Activated T-cell treated with anti-CD3 and anti-CD28 coated beads, Interleukin-2, amount 50 U/mL, for 72 hours (primary cell): ENCODE data around the gene GYPC. TPM values are rescaled to one million over a fixed set of nuclear protein-coding genes. Genes with fewer than 3 reads are reported as not detected.
A peak's percentile ranks its signal among the peaks of the same experiment; 100 is the strongest.

Experiments
- ATAC-seq, 2 donors: fragments of 150-1000 bp; cut with Tn5 transposase; replicated peaks in 1 of 2; 2 replicates each; pipeline ENCODE4 v1.10.0; 2021; ENCODE audit warnings: moderate library complexity in 2 of 2, mild to moderate bottlenecking in 1 of 2
- DNase-seq, 2 donors: peaks; one replicate each; pipeline ENCODE4 v3.0.0; 2021 to 2022; ENCODE audit warnings: mixed read lengths in 1 of 2
- H3K27ac Mint-ChIP-seq: one replicate; pipeline ENCODE4 v1.8.0; 2022; ENCODE audit warnings: mild to moderate bottlenecking, moderate library complexity, mixed read lengths
- H3K27me3 Mint-ChIP-seq: one replicate; pipeline ENCODE4 v1.8.0; 2022; ENCODE audit warnings: low read depth, mixed read lengths
- H3K36me3 Mint-ChIP-seq, 2 donors: one replicate each; pipeline ENCODE4 v1.8.0; 2022; ENCODE audit warnings: mixed read lengths in 2 of 2, mild to moderate bottlenecking in 1 of 2; ENCODE audit not compliant: insufficient read depth in 2 of 2
- H3K4me1 Mint-ChIP-seq: one replicate; pipeline ENCODE4 v1.8.0; 2022; ENCODE audit warnings: low read depth, mixed read lengths
- H3K4me3 Mint-ChIP-seq, 2 donors: one replicate each; pipeline ENCODE4 v1.8.0; 2022; ENCODE audit warnings: mild to moderate bottlenecking in 2 of 2, mixed read lengths in 2 of 2, moderate library complexity in 2 of 2
- H3K9me3 Mint-ChIP-seq, 2 donors: one replicate each; pipeline ENCODE4 v1.8.0; 2022; ENCODE audit warnings: mixed read lengths in 2 of 2
- total RNA-seq, 2 donors: library from RNA; stranded (reverse); gene quantifications; one replicate each; pipeline ENCODE4 v1.2.3, GENCODE V29; 2022

GYPC gene
- total RNA-seq, 2 donors from 2014 or later, result 144 to 148 TPM

DNA sequence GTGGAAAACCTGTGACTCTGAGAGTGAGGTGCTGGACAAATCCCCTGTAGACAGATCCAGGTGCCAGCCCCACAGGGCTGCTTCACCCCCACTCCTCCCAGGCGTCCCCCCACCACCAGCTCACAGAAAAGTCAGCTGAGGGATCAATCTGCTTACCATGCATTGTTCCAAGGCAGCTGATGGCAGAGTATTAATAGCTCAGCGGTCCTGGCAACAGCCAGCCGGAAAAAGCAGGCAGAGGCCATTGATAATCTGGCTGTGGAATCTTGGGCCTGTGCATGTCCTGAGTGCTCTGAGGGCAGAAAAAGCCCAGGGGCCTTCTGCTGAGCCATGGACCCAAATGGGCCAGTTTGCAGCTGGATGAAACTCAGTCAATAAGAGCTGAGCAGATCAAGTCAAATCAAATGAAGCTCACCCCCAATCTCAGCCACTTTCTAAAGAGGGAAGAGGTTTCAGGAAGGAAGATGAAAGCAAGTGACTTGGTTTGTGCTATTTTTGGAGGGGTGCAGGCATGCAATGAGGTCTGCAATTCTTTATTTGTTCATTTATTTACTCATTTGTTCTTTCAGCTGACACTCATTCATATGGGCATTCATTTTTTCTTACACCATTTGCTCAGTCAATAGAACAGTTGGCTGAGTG, 63.4 kb downstream of the GYPC start:
- Mint-ChIP-seq H3K27me3 (no peaks in the 10 kb centered on the region), H3K27ac (no peak overlapping the region), H3K9me3 (peaks cover 0 to 7% of the 10 kb centered on the region in 2 donors), H3K4me3 (no peak overlapping the region), H3K36me3 (no peaks in the 10 kb centered on the region), H3K4me1 (peaks cover 6% of the 10 kb centered on the region)
- no peak for DNase-seq
- ATAC-seq, result no peak

- Mint-ChIP-seq H3K27me3 (no peaks in the 10 kb centered on the region), H3K36me3 (peaks cover 0 to under 1% of the 10 kb centered on the region in 2 donors), H3K27ac (no peak overlapping the region), H3K4me1 (peaks cover 6% of the 10 kb centered on the region), H3K9me3 (peaks cover under 1 to 8% of the 10 kb centered on the region in 2 donors), H3K4me3 (no peak overlapping the region)
- DNase-seq, result no peak
- ATAC-seq, result no peak
These were observed 63.9 kb downstream of the GYPC start for GRCh38 chr2:126719833-126720351.

DNA sequence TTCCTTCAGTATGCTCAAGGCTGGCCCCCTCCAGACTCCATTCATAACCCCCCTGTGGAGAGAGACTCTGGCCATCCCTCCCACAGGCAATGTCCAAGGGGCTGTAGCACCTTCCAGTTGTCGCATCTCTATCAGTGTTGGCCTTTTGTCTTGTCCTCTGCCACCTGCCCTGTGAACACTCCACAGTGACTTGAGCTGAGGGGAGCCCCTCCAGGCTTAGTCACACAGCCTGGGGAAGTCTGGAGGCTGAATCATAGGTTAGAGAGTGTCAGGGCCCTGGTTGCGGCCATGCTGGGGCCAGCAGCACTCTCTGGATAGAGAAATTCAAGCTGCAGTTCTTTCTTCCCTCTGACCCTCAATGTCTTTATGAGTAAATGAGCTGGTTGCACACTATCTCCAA, 64.7 kb downstream of the GYPC start:
- H3K9me3 Mint-ChIP-seq, result peaks cover 5 to 11% of the 10 kb centered on the region in 2 donors
- H3K27ac Mint-ChIP-seq, result no peak overlapping the region
- ATAC-seq (peak; percentile 81 to 83), DNase-seq (peak; percentile 3 to 23)
- H3K4me3 Mint-ChIP-seq, result no peak overlapping the region
- H3K36me3 Mint-ChIP-seq, result peaks cover 3 to 5% of the 10 kb centered on the region in 2 donors
- peaks cover 6% of the 10 kb centered on the region for H3K4me1 Mint-ChIP-seq
- H3K27me3 Mint-ChIP-seq, result no peaks in the 10 kb centered on the region

DNA sequence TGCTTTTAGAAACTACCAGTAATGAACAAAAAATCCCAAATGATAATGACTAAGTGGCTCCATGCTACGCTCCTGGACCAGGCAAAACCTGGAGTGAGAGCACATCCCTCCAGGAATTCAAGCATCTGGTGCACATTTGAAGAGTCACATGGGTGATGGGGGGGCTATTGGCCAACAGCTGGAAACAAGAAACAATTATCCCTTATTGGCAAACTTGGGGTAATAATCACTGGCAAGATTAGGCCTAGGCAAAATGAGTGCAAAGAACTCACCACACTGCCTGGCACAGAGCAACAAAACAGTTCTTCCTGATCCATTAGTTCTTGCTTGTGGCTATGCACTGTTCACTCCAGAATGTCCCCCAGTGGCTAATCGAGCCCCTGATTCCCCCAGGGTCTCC, 66.1 kb downstream of the GYPC start:
- Mint-ChIP-seq H3K4me3 (no peak overlapping the region), H3K27me3 (no peaks in the 10 kb centered on the region), H3K9me3 (peaks cover 7 to 15% of the 10 kb centered on the region in 2 donors), H3K4me1 (peaks cover 6% of the 10 kb centered on the region), H3K36me3 (peaks cover 5 to 9% of the 10 kb centered on the region in 2 donors), H3K27ac (no peak overlapping the region)
- DNase-seq (no peak), ATAC-seq (no peak)

DNA sequence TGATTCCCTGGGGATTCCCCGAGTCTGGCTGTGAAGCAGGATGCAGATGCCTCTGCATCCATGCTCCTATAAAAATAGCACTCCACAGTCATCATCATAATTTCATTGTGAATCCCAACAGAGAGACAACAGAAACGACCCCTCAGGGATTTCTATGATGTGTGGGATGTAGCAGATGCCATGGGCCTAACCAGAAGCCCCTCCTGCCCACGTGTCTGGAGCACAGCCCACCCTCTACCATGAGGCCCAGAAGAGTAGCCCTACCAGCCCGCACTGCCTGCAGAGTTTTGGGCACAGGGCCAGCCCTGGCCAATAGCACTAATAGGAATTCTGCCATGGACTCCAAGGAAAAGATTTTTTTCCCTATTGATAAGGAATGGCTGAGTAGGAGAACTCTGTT, 66.6 kb downstream of the GYPC start:
- Mint-ChIP-seq H3K27ac (no peak overlapping the region), H3K4me3 (no peak overlapping the region), H3K36me3 (peaks cover 5 to 9% of the 10 kb centered on the region in 2 donors), H3K4me1 (peaks cover 6% of the 10 kb centered on the region), H3K27me3 (no peaks in the 10 kb centered on the region), H3K9me3 (peaks cover 7 to 17% of the 10 kb centered on the region in 2 donors)
- no peak for ATAC-seq
- no peak for DNase-seq

DNA sequence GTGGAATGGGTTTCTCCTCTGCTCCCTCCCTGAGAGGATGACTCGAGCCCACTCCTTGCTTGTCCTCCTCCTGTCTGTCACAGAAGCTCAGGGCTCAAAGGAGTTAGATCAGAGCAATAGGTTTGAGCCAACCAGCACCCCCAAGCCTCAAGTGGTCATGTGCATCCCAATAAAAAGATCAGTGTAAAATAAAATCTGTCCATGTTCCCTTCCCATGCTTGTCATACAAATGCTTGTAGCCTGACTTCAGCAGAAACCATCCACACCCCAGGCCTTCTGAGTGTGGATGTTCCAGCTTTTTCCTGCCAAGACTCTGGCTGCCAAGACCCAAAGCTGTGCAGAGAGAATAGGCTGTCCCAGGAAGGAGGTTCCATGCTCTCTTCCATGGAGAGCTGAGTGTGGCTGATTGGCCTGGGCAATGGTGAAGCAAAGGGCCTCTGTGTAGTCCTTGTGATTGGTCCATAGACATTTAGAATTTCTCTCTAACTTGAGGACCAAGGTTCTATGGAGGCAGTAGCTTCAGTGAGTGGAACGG, 67.4 kb downstream of the GYPC start:
- DNase-seq, result no peak
- peaks cover 7 to 17% of the 10 kb centered on the region in 2 donors for H3K9me3 Mint-ChIP-seq
- H3K27ac Mint-ChIP-seq, result no peak overlapping the region
- ATAC-seq, result no peak
- H3K36me3 Mint-ChIP-seq, result peaks cover 5 to 9% of the 10 kb centered on the region in 2 donors
- peaks cover 6% of the 10 kb centered on the region for H3K4me1 Mint-ChIP-seq
- no peaks in the 10 kb centered on the region for H3K27me3 Mint-ChIP-seq
- no peak overlapping the region for H3K4me3 Mint-ChIP-seq

DNA sequence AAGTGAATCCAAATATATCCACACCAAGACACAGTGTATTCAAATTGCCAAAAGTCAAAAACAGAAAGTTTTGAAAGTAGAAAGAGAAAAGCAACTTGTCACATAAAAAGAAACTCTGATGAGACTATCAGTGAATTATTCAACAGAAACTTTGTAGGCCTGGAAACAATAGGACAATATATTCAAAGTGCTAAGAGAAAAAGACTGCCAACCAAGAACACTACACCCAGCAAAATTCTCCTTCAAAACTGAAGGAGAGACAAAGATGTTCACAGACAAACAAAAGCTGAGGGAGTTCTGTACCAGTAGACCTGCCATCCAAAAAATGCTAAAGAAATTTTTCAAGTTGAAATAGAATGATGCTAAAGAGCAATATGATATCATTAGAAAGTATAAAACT, 69.6 kb downstream of the GYPC start:
- no peak overlapping the region for H3K4me3 Mint-ChIP-seq
- H3K27me3 Mint-ChIP-seq, result no peaks in the 10 kb centered on the region
- ATAC-seq (no peak), DNase-seq (no peak)
- H3K9me3 Mint-ChIP-seq, result peaks cover 7 to 17% of the 10 kb centered on the region in 2 donors
- H3K36me3 Mint-ChIP-seq, result peaks cover 5 to 9% of the 10 kb centered on the region in 2 donors
- no peak overlapping the region for H3K27ac Mint-ChIP-seq
- H3K4me1 Mint-ChIP-seq, result peaks cover 6% of the 10 kb centered on the region

- H3K4me1 Mint-ChIP-seq, result no peaks in the 10 kb centered on the region
- no peak for DNase-seq
- peaks cover 5 to 8% of the 10 kb centered on the region in 2 donors for H3K36me3 Mint-ChIP-seq
- H3K9me3 Mint-ChIP-seq, result peaks cover 6 to 11% of the 10 kb centered on the region in 2 donors
- no peak for ATAC-seq
- no peak overlapping the region for H3K4me3 Mint-ChIP-seq
- no peaks in the 10 kb centered on the region for H3K27me3 Mint-ChIP-seq
- no peak overlapping the region for H3K27ac Mint-ChIP-seq
These were observed 73.9 kb downstream of the GYPC start for GRCh38 chr2:126729896-126730295.

- no peaks in the 10 kb centered on the region for H3K4me1 Mint-ChIP-seq
These were observed 74.7 kb downstream of the GYPC start for GRCh38 chr2:126730655-126731054.

DNA sequence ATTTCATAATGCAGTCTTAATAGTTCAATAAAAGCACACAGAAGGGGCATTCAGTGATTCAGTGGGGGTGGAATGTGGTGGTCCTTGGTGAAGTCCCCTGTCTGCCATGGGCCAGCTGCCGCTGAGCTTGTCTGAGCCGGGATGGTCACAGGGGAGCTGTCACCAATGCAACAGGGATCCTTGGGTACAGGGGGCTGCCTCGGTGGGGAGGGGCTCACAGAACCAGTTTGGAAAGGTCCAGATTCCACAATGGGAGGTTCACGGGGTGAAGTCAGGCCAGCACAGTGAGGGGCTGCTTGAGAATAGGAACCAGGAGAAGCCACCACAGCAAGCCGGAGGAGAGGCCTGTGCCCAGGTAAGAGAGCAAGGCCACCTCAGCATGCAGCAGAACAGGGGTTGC, 75.4 kb downstream of the GYPC start:
- Mint-ChIP-seq H3K36me3 (peaks cover 2% of the 10 kb centered on the region in 2 donors), H3K4me1 (no peaks in the 10 kb centered on the region), H3K27me3 (no peaks in the 10 kb centered on the region), H3K9me3 (peaks cover 2 to 3% of the 10 kb centered on the region in 2 donors), H3K27ac (no peak overlapping the region), H3K4me3 (no peak overlapping the region)
- ATAC-seq, result no peak
- no peak for DNase-seq

More at GRCh38 chr2:126730655-126731054, 74.7 kb downstream of the GYPC start:
- H3K9me3 Mint-ChIP-seq, result peaks cover 2 to 6% of the 10 kb centered on the region in 2 donors
- peaks cover 2 to 4% of the 10 kb centered on the region in 2 donors for H3K36me3 Mint-ChIP-seq
- DNase-seq, result no peak
- no peak overlapping the region for H3K27ac Mint-ChIP-seq
- H3K4me3 Mint-ChIP-seq, result no peak overlapping the region
- ATAC-seq, result no peak
- no peaks in the 10 kb centered on the region for H3K27me3 Mint-ChIP-seq

DNA sequence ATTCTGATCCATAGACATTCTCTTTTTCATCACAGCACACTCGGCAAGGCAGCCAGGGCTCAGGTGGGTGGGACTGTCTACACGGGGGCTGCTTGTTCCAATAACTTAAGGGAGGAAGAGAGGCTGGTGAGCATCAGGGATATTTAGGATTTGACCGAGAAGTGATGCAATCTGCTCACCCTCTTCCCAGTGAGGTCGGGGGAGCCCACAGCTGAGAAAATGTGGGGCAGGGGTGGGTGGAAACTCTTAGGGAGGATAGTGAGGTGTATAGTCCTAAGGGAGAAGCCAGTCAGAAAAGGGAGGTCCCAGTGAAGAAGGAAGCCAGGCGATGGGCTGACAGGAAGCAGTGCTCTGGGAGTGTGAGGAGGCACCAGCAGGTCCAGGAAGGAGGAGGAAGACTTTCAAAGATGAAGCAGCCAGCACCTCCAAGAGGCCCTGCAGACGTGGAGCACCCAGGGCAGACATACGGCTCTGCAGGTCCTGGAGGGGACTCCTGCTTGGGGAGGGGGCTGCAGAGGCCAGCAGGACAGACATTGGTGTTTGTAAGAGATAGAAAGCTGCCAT, 76.8 kb downstream of the GYPC start:
- Mint-ChIP-seq H3K36me3 (no peaks in the 10 kb centered on the region), H3K4me3 (no peak overlapping the region), H3K9me3 (no peaks in the 10 kb centered on the region), H3K27ac (no peak overlapping the region), H3K4me1 (no peaks in the 10 kb centered on the region), H3K27me3 (no peaks in the 10 kb centered on the region)
- no peak for ATAC-seq
- DNase-seq, result no peak

DNA sequence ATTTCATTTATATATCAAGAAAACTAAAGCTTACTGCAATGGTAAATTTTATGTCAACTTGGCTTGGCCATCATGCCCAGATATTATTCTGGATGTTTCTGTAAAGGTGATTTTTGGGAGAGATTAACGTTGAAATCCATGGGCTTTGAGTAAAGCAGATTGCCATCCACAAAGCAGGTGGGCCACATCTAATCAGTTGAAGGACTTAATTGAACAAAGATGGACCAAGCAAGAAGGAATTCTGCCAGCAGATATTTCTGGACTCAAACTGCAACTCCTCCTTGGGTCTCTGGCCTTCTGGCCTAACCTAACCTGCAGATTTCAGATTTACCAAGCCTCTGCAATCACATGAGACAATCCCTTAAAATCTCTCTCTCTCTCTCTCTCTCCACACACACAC, 77.8 kb downstream of the GYPC start:
- no peaks in the 10 kb centered on the region for H3K4me1 Mint-ChIP-seq
- no peak for DNase-seq
- ATAC-seq, result no peak
- H3K36me3 Mint-ChIP-seq, result no peaks in the 10 kb centered on the region
- H3K4me3 Mint-ChIP-seq, result no peak overlapping the region
- H3K27ac Mint-ChIP-seq, result no peak overlapping the region
- no peaks in the 10 kb centered on the region for H3K27me3 Mint-ChIP-seq
- H3K9me3 Mint-ChIP-seq, result no peaks in the 10 kb centered on the region

DNA sequence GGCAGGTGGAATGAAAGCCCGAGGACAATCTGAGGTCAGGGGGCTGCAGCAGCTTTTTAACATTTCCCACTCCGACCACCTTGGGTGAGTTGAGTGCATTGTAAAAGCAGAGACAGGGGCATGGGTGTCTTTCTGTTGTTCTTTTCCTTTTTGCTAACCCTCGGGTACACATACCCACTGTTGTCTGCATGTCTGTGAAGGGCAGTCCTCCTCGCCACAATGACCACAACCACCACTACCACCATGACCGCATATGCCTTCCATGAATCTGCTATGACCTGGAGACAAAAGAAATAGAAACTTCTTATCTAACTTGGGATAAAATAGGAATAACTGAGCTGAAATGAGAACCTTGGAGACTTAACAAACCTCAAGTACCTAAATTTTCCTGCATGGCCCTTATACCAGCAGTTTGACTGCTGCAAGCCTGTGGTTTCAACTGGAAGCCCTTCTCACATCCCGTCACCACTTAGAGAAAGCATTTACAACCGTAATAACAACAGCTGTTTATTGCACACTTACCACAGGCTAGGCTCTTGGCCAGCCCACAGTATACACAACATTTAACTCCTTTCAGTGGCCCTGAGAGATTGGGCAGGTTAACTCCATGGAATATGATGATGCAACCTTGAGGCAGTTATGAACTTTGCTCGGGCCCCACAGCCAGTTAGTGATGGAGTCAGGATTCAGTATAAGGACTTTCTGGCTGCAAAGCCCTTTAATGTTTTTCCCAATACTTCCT, 80.3 kb downstream of the GYPC start:
- H3K4me3 Mint-ChIP-seq, result no peak overlapping the region
- no peak overlapping the region for H3K27ac Mint-ChIP-seq
- DNase-seq (no peak), ATAC-seq (no peak)
- no peaks in the 10 kb centered on the region for H3K9me3 Mint-ChIP-seq
- no peaks in the 10 kb centered on the region for H3K4me1 Mint-ChIP-seq
- no peaks in the 10 kb centered on the region for H3K27me3 Mint-ChIP-seq
- no peaks in the 10 kb centered on the region for H3K36me3 Mint-ChIP-seq
